WTC11 (cell line): ENCODE measurements around the gene TUBGCP6. TPM values are rescaled to one million over a fixed set of nuclear protein-coding genes. Genes with fewer than 3 reads are reported as not detected.

Experiments used
- ATAC-seq: fragments of 200-7000 bp; cut with Tn5 transposase; 2 replicates; pipeline ENCODE4 v1.10.0; 2021; ENCODE audit warnings: mild to moderate bottlenecking, moderate library complexity
- CTCF ChIA-PET: fragments of 300-600 bp; sonication (Branson Sonifier 250); formaldehyde crosslinking; loops from one replicate; lab custom pipeline; 2021; ENCODE audit warnings: antibody characterized with exemption; lab: Charles Lee
- POLR2A ChIA-PET: fragments of 350-600 bp; sonication (Branson Sonifier 250); formaldehyde crosslinking; loops from one replicate; lab custom pipeline; 2021; ENCODE audit warnings: antibody characterized with exemption; lab: Charles Lee
- DNase-seq: peaks from one replicate; pipeline ENCODE4 v3.0.0; 2021; ENCODE audit warnings: low spot score
- H3K27ac Mint-ChIP-seq: 2 replicates; pipeline ENCODE4 v1.8.0; 2021; ENCODE audit warnings: mixed read lengths
- H3K27me3 Mint-ChIP-seq: 2 replicates; pipeline ENCODE4 v1.8.0; 2021; ENCODE audit warnings: low read depth, mild to moderate bottlenecking, moderate library complexity, mixed read lengths
- H3K36me3 Mint-ChIP-seq: 2 replicates; pipeline ENCODE4 v1.8.0; 2021; ENCODE audit warnings: mixed read lengths
- H3K4me1 Mint-ChIP-seq: 2 replicates; pipeline ENCODE4 v1.8.0; 2022; ENCODE audit warnings: mixed read lengths
- H3K4me3 Mint-ChIP-seq: 2 replicates; pipeline ENCODE4 v1.8.0; 2021; ENCODE audit warnings: mild to moderate bottlenecking, moderate library complexity, mixed read lengths
- H3K9me3 Mint-ChIP-seq: 2 replicates; pipeline ENCODE4 v1.8.0; 2021; ENCODE audit warnings: mixed read lengths
- ATF1 ChIP-seq: sonication (generic); formaldehyde crosslinking; IDR thresholded peaks from 2 replicates; pipeline ENCODE4 v1.8.1; 2023; ENCODE audit warnings: mild to moderate bottlenecking, moderate library complexity, missing genetic modification reagents
- FOXK1 ChIP-seq: sonication (generic); formaldehyde crosslinking; IDR thresholded peaks from 2 replicates; pipeline ENCODE4 v1.8.0; 2022; ENCODE audit warnings: mild to moderate bottlenecking, moderate library complexity, missing genetic modification reagents
- FOXP1 ChIP-seq: sonication (generic); formaldehyde crosslinking; IDR thresholded peaks from 2 replicates; pipeline ENCODE4 v1.8.0; 2022; ENCODE audit warnings: missing genetic modification reagents, mild to moderate bottlenecking, moderate library complexity, borderline replicate concordance
- GRHL2 ChIP-seq: fragments of 250-450 bp; sonication (Bioruptor Pico); IDR thresholded peaks from 2 replicates; pipeline ENCODE4 v1.8.0; 2022; ENCODE audit warnings: mild to moderate bottlenecking, moderate library complexity; ENCODE audit not compliant: insufficient replicate concordance, severe bottlenecking
- HMGA2 ChIP-seq: fragments of 250-450 bp; sonication (Bioruptor Pico); IDR thresholded peaks from 2 replicates; pipeline ENCODE4 v1.4.0; 2021; ENCODE audit warnings: mild to moderate bottlenecking, moderate library complexity
- JUN ChIP-seq: sonication (generic); formaldehyde crosslinking; IDR thresholded peaks from 2 replicates; pipeline ENCODE4 v1.8.0; 2023; ENCODE audit warnings: mild to moderate bottlenecking, missing genetic modification reagents
- KAT7 ChIP-seq: sonication (generic); formaldehyde crosslinking; IDR thresholded peaks from 2 replicates; pipeline ENCODE4 v1.8.1; 2023; ENCODE audit warnings: missing genetic modification reagents, mild to moderate bottlenecking, borderline replicate concordance
- NFYB ChIP-seq: sonication (generic); formaldehyde crosslinking; conservative IDR thresholded peaks from 2 replicates; pipeline ENCODE4 v1.8.0; 2022; ENCODE audit warnings: low read depth, missing genetic modification reagents
- NR1H2 ChIP-seq: sonication (generic); formaldehyde crosslinking; IDR thresholded peaks from 2 replicates; pipeline ENCODE4 v1.9.0; 2021; ENCODE audit warnings: mild to moderate bottlenecking, moderate library complexity, missing genetic modification reagents
- NR3C1 ChIP-seq: sonication (generic); formaldehyde crosslinking; conservative IDR thresholded peaks from 2 replicates; pipeline ENCODE4 v1.8.1; 2023; ENCODE audit warnings: low read depth, mild to moderate bottlenecking, missing genetic modification reagents
- OVOL2 ChIP-seq: fragments of 250-450 bp; sonication (Bioruptor Pico); IDR thresholded peaks from 2 replicates; pipeline ENCODE4 v1.9.0; 2021; ENCODE audit warnings: mild to moderate bottlenecking, borderline replicate concordance
- PRDM15 ChIP-seq: sonication (generic); formaldehyde crosslinking; IDR thresholded peaks from 2 replicates; pipeline ENCODE4 v1.8.0; 2022; ENCODE audit warnings: missing genetic modification reagents
- RORB ChIP-seq: fragments of 250-450 bp; sonication (Bioruptor Pico); IDR thresholded peaks from 2 replicates; pipeline ENCODE4 v1.9.0; 2021; ENCODE audit warnings: mild to moderate bottlenecking
- SOX15 ChIP-seq: fragments of 250-450 bp; sonication (Bioruptor Pico); IDR thresholded peaks from 2 replicates; pipeline ENCODE4 v1.9.0; 2021; ENCODE audit warnings: mild to moderate bottlenecking
- TCF7 ChIP-seq: sonication (generic); formaldehyde crosslinking; IDR thresholded peaks from 2 replicates; pipeline ENCODE4 v1.8.0; 2022; ENCODE audit warnings: mild to moderate bottlenecking, low read depth, missing genetic modification reagents, moderate library complexity
- TEAD1 ChIP-seq: sonication (generic); formaldehyde crosslinking; IDR thresholded peaks from 2 replicates; pipeline ENCODE4 v1.8.0; 2022; ENCODE audit warnings: mild to moderate bottlenecking, missing genetic modification reagents
- ZMAT4 ChIP-seq: fragments of 250-450 bp; sonication (Bioruptor Pico); IDR thresholded peaks from 2 replicates; pipeline ENCODE4 v1.9.0; 2021; ENCODE audit warnings: mild to moderate bottlenecking
- ZNF263 ChIP-seq: sonication (generic); formaldehyde crosslinking; IDR thresholded peaks from 2 replicates; pipeline ENCODE4 v1.8.1; 2022; ENCODE audit warnings: low read depth, mild to moderate bottlenecking, moderate library complexity, missing genetic modification reagents
- ZNF416 ChIP-seq: fragments of 250-450 bp; sonication (Bioruptor Pico); IDR thresholded peaks from 2 replicates; pipeline ENCODE4 v1.9.0; 2021; ENCODE audit warnings: mild to moderate bottlenecking, inconsistent platforms
- ZNF423 ChIP-seq: fragments of 250-450 bp; sonication (Bioruptor Pico); IDR thresholded peaks from 2 replicates; pipeline ENCODE4 v2.1.2; 2022; ENCODE audit warnings: mild to moderate bottlenecking, moderate library complexity
- ZNF512 ChIP-seq: sonication (generic); formaldehyde crosslinking; IDR thresholded peaks from 2 replicates; pipeline ENCODE4 v1.8.1; 2022; ENCODE audit warnings: missing genetic modification reagents, borderline replicate concordance
- ZSCAN18 ChIP-seq: fragments of 250-450 bp; sonication (Bioruptor Pico); IDR thresholded peaks from 2 replicates; pipeline ENCODE4 v2.1.2; 2022; ENCODE audit warnings: mild to moderate bottlenecking, moderate library complexity
- total RNA-seq: library from RNA; stranded (reverse); gene quantifications from 3 replicates; pipeline ENCODE4 v1.2.3, GENCODE V29; 2021
- TF ChIP-seq, protein P1 (sequence below): fragments of 200-600 bp; IDR thresholded peaks from 2 replicates; pipeline ENCODE4 v1.8.0; 2022; ENCODE audit warnings: antibody characterized with exemption
- TF ChIP-seq, protein P2 (sequence below): sonication (generic); formaldehyde crosslinking; IDR thresholded peaks from 2 replicates; pipeline ENCODE4 v1.8.1; 2023; ENCODE audit warnings: mild to moderate bottlenecking, moderate library complexity, missing genetic modification reagents

Gene TUBGCP6
- total RNA-seq, 1 experiment from 2014 or later: 45.4 TPM

DNA sequence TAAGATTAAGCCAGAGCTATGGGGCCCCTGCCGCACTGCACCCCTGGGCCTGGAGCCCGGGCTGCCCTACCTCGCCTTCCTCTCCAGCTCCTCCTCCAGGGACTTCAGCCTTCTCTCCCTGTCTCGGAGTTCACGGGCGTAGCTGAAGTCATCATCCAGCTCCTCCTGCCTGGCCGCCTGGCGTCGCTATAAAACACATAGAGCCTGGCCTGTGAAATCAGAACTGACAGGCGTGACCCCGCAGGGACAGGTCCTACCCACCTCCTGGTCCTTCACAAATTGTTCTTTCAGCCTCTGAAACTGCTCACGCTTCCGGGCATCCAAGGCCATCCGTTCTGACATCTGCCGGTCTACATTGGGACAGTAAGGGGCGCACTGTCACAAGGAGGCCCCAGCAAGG lies 20.8 kb downstream of the TUBGCP6 start:
- Mint-ChIP-seq H3K36me3 (peaks cover 27% of the 10 kb centered on the region), H3K27me3 (no peaks in the 10 kb centered on the region), H3K4me3 (no peak overlapping the region), H3K27ac (no peak overlapping the region), H3K9me3 (no peaks in the 10 kb centered on the region), H3K4me1 (peaks cover 3% of the 10 kb centered on the region; the same call in 1 of the 2 replicates)
- no peak for DNase-seq
- CTCF ChIA-PET: interaction anchor here (0.9 to 1.9 kb wide), 4 partner anchors 13 to 29 kb away, joined by 3 to 4 read pairs (median 4); no protein-coding TSS in a partner anchor
- POLR2A ChIA-PET: no interaction called here
- no peak for ATAC-seq
- TF ChIP-seq JUN (CRISPR knock-in tag) (no peak), HMGA2 (CRISPR knock-in tag) (no peak), OVOL2 (CRISPR knock-in tag) (no peak), ZNF512 (CRISPR knock-in tag) (no peak), NFYB (CRISPR knock-in tag) (no peak), ZMAT4 (CRISPR knock-in tag) (no peak), ZSCAN18 (CRISPR knock-in tag) (no peak), NR1H2 (no peak), FOXK1 (CRISPR knock-in tag) (no peak), SOX15 (no peak), FOXP1 (CRISPR knock-in tag) (no peak), KAT7 (CRISPR knock-in tag) (no peak), GRHL2 (CRISPR knock-in tag) (no peak), ZNF416 (no peak), ZNF423 (CRISPR knock-in tag) (no peak)
- TF ChIP-seq, protein P1, sequence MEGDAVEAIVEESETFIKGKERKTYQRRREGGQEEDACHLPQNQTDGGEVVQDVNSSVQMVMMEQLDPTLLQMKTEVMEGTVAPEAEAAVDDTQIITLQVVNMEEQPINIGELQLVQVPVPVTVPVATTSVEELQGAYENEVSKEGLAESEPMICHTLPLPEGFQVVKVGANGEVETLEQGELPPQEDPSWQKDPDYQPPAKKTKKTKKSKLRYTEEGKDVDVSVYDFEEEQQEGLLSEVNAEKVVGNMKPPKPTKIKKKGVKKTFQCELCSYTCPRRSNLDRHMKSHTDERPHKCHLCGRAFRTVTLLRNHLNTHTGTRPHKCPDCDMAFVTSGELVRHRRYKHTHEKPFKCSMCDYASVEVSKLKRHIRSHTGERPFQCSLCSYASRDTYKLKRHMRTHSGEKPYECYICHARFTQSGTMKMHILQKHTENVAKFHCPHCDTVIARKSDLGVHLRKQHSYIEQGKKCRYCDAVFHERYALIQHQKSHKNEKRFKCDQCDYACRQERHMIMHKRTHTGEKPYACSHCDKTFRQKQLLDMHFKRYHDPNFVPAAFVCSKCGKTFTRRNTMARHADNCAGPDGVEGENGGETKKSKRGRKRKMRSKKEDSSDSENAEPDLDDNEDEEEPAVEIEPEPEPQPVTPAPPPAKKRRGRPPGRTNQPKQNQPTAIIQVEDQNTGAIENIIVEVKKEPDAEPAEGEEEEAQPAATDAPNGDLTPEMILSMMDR: no peak
- TF ChIP-seq, protein P2, sequence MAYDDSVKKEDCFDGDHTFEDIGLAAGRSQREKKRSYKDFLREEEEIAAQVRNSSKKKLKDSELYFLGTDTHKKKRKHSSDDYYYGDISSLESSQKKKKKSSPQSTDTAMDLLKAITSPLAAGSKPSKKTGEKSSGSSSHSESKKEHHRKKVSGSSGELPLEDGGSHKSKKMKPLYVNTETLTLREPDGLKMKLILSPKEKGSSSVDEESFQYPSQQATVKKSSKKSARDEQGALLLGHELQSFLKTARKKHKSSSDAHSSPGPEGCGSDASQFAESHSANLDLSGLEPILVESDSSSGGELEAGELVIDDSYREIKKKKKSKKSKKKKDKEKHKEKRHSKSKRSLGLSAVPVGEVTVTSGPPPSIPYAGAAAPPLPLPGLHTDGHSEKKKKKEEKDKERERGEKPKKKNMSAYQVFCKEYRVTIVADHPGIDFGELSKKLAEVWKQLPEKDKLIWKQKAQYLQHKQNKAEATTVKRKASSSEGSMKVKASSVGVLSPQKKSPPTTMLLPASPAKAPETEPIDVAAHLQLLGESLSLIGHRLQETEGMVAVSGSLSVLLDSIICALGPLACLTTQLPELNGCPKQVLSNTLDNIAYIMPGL (CRISPR knock-in tag): no peak

- H3K27ac Mint-ChIP-seq: no peak overlapping the region
- ATAC-seq: no peak
- no peak for TF ChIP-seq RORB (CRISPR knock-in tag)
- TF ChIP-seq NR3C1 (CRISPR knock-in tag): no peak
- TF ChIP-seq ZNF263 (CRISPR knock-in tag): no peak
- TF ChIP-seq TEAD1 (CRISPR knock-in tag): no peak
- TF ChIP-seq ATF1: no peak
- no peak for TF ChIP-seq PRDM15 (CRISPR knock-in tag)
- no peak for TF ChIP-seq TCF7 (CRISPR knock-in tag)
- no peak for TF ChIP-seq JUN (CRISPR knock-in tag)
- no peak for TF ChIP-seq ZNF416
Observed at GRCh38 chr22:50222508-50222907, 22.3 kb downstream of the TUBGCP6 start.

More at GRCh38 chr22:50222508-50222907, 22.3 kb downstream of the TUBGCP6 start:
- Mint-ChIP-seq H3K4me1 (peaks cover 5% of the 10 kb centered on the region; the same call in 1 of the 2 replicates), H3K4me3 (no peak overlapping the region), H3K27me3 (no peaks in the 10 kb centered on the region), H3K9me3 (no peaks in the 10 kb centered on the region), H3K36me3 (peaks cover 31% of the 10 kb centered on the region)
- no peak for DNase-seq
- CTCF ChIA-PET: interaction anchor here (0.6 kb wide), 1 partner anchor 15 kb away, joined by 3 read pairs; no protein-coding TSS in a partner anchor
- POLR2A ChIA-PET: no interaction called here
